SK-N-SH (cell line): ENCODE results near the gene KRT25. TPM values are rescaled to one million over a fixed set of nuclear protein-coding genes. Genes with fewer than 3 reads are reported as not detected.

ENCODE experiments used
- CTCF ChIA-PET: fragments of 300-600, 350-600 bp; formaldehyde crosslinking; extraction: SDS; loops from one replicate; lab custom pipeline; 2021; lab: Yijun Ruan, JAX
- POLR2A ChIA-PET: fragments of 350-600 bp; sonication (Branson Sonifier 250); formaldehyde crosslinking; extraction: SDS; loops from one replicate; lab custom pipeline; 2020; ENCODE audit warnings: antibody characterized with exemption, inconsistent platforms; lab: Yijun Ruan, JAX
- DNase-seq: peaks from one replicate; pipeline ENCODE4 v3.0.0; 2012
- H2AFZ ChIP-seq: fragments of 200-600 bp; sonication (generic); 2 replicates; pipeline ENCODE4 v1.8.1; 2016; ENCODE audit warnings: antibody characterized with exemption, mild to moderate bottlenecking, low read depth
- H3F3A ChIP-seq: fragments of 200-600 bp; sonication (generic); replicated peaks from 2 replicates; pipeline ENCODE3; 2016; ENCODE audit warnings: antibody characterized with exemption, mild to moderate bottlenecking; ENCODE audit not compliant: insufficient read depth
- H3K27ac ChIP-seq, 2 experiments: fragments of 200-500 bp in 1 of 2; fragments of 200-600 bp in 1 of 2; sonication (Bioruptor generic) in 1 of 2; sonication (generic), shearing (Covaris generic) in 1 of 2; 2 replicates each; pipeline versions ENCODE4 v1.5.1 to v1.6.1; 2014 to 2016; ENCODE audit warnings: low read depth in 2 of 2, inconsistent platforms in 1 of 2, low read length in 1 of 2, mild to moderate bottlenecking in 1 of 2, mixed read lengths in 1 of 2
- H3K27me3 ChIP-seq: fragments of 200-600 bp; sonication (generic), shearing (Covaris generic); 2 replicates; pipeline ENCODE4 v1.6.1; 2016; ENCODE audit warnings: mixed run types; ENCODE audit not compliant: insufficient read depth
- H3K36me3 ChIP-seq, 2 experiments: fragments of 200-500 bp in 1 of 2; fragments of 200-600 bp in 1 of 2; sonication (Bioruptor generic) in 1 of 2; sonication (generic) in 1 of 2; replicated peaks in 1 of 2; 2 replicates each; pipeline versions ENCODE3 to v1.5.1; 2014 to 2016; ENCODE audit warnings: low read length in 1 of 2, mild to moderate bottlenecking in 1 of 2; ENCODE audit not compliant: insufficient read depth in 2 of 2, control insufficient read depth in 1 of 2
- H3K4me1 ChIP-seq, 2 experiments: fragments of 200-500 bp in 1 of 2; fragments of 200-600 bp in 1 of 2; sonication (Bioruptor generic) in 1 of 2; sonication (generic), shearing (Covaris generic) in 1 of 2; 2 replicates each; pipeline versions ENCODE4 v1.5.1 to v1.6.1; 2014 to 2016; ENCODE audit warnings: low read depth in 1 of 2, low read length in 1 of 2, mixed run types in 1 of 2; ENCODE audit not compliant: insufficient read depth in 2 of 2, control insufficient read depth in 1 of 2
- H3K4me2 ChIP-seq: fragments of 200-600 bp; sonication (generic), shearing (Covaris generic); 2 replicates; pipeline ENCODE4 v1.6.1; 2017; ENCODE audit warnings: mixed run types
- H3K4me3 ChIP-seq, 2 experiments: fragments of 200-500 bp in 1 of 2; fragments of 200-600 bp in 1 of 2; sonication (Bioruptor generic) in 1 of 2; sonication (generic), shearing (Covaris generic) in 1 of 2; 2 replicates each; pipeline versions ENCODE4 v1.5.1 to v1.8.1; 2014 to 2016; ENCODE audit warnings: low read depth in 2 of 2, inconsistent platforms in 1 of 2, low read length in 1 of 2, mild to moderate bottlenecking in 1 of 2, mixed read lengths in 1 of 2, moderate library complexity in 1 of 2
- H3K79me2 ChIP-seq: fragments of 200-600 bp; sonication (generic); 2 replicates; pipeline ENCODE4 v1.8.1; 2017; ENCODE audit warnings: mild to moderate bottlenecking; ENCODE audit not compliant: insufficient read depth
- H3K9ac ChIP-seq: fragments of 200-600 bp; sonication (generic); 2 replicates; pipeline ENCODE4 v1.6.1; 2017; ENCODE audit warnings: mixed run types
- H3K9me2 ChIP-seq: fragments of 200-600 bp; sonication (generic); 2 replicates; pipeline ENCODE4 v1.6.1; 2017; ENCODE audit warnings: mixed run types
- H3K9me3 ChIP-seq: fragments of 200-600 bp; sonication (generic); 2 replicates; pipeline ENCODE4 v1.6.1; 2017; ENCODE audit warnings: mixed run types, mild to moderate bottlenecking, moderate library complexity
- H4K20me1 ChIP-seq: fragments of 200-600 bp; sonication (generic); 2 replicates; pipeline ENCODE4 v1.6.1; 2017; ENCODE audit warnings: mild to moderate bottlenecking, mixed run types; ENCODE audit not compliant: insufficient read depth
- CHD2 ChIP-seq: fragments of 150-350 bp; IDR thresholded peaks from 2 replicates; pipeline ENCODE4 v1.6.1; 2018; ENCODE audit warnings: low read length; ENCODE audit not compliant: partially characterized antibody
- ELF1 ChIP-seq: IDR thresholded peaks from 2 replicates; pipeline ENCODE4 v1.4.0; 2012
- EZH2phosphoT487 ChIP-seq: fragments of 200-600 bp; sonication (generic); IDR thresholded peaks from 2 replicates; pipeline ENCODE4 v1.6.1; 2017; ENCODE audit warnings: low read depth, mixed run types, mild to moderate bottlenecking, antibody characterized with exemption, moderate library complexity, borderline replicate concordance
- FOXJ3 ChIP-seq: sonication (generic); formaldehyde crosslinking; IDR thresholded peaks from 2 replicates; pipeline ENCODE4 v1.5.1; 2020; ENCODE audit warnings: mild to moderate bottlenecking, missing genetic modification reagents
- FOXM1 ChIP-seq: IDR thresholded peaks from 2 replicates; pipeline ENCODE4 v1.4.0; 2012; ENCODE audit warnings: low read depth, mild to moderate bottlenecking
- GATA2 ChIP-seq: sonication (generic); formaldehyde crosslinking; IDR thresholded peaks from 2 replicates; pipeline ENCODE4 v1.5.0; 2020; ENCODE audit warnings: mild to moderate bottlenecking, missing genetic modification reagents
- MEF2A ChIP-seq: IDR thresholded peaks from 2 replicates; pipeline ENCODE4 v1.4.0; 2012; ENCODE audit warnings: low read depth, borderline replicate concordance
- MXI1 ChIP-seq: IDR thresholded peaks from 2 replicates; pipeline ENCODE4 v1.6.1; 2012; ENCODE audit warnings: mild to moderate bottlenecking, low read depth, low read length, improper control_type of control experiment
- NFIC ChIP-seq: IDR thresholded peaks from 2 replicates; pipeline ENCODE4 v1.4.0; 2012; ENCODE audit warnings: borderline replicate concordance
- NRF1 ChIP-seq: IDR thresholded peaks from 2 replicates; pipeline ENCODE4 v1.6.1; 2012; ENCODE audit warnings: low read depth, mild to moderate bottlenecking, low read length
- POLR2AphosphoS5 ChIP-seq: IDR thresholded peaks from 2 replicates; pipeline ENCODE4 v1.6.1; 2012; ENCODE audit warnings: low read depth, low read length
- SMC3 ChIP-seq: IDR thresholded peaks from 2 replicates; pipeline ENCODE4 v1.6.1; 2012; ENCODE audit warnings: low read depth, low read length, improper control_type of control experiment
- TAF1 ChIP-seq: IDR thresholded peaks from 2 replicates; pipeline ENCODE4 v1.6.1; 2012; ENCODE audit warnings: low read depth, mild to moderate bottlenecking, low read length, moderate library complexity, borderline replicate concordance
- YY1 ChIP-seq: IDR thresholded peaks from 2 replicates; pipeline ENCODE4 v1.4.0; 2012; ENCODE audit warnings: low read depth, mild to moderate bottlenecking
- WGBS: methylation state at CpG from one replicate; pipeline ENCODE4 v1.1.6; 2017; ENCODE audit warnings: low lambda C conversion rate; 5-methylcytosine and 5-hydroxymethylcytosine counted together
- polyA plus RNA-seq, 3 experiments: library from polyadenylated mRNA; depleted of rRNA; stranded (reverse); fragments of >200 nt; gene quantifications; 2 replicates each; pipeline ENCODE4 v1.2.3, GENCODE V29; 2012
- TF ChIP-seq, protein P1 (sequence below): fragments of 200-600 bp; sonication (generic); IDR thresholded peaks from 2 replicates; pipeline ENCODE4 v1.6.1; 2017; ENCODE audit warnings: antibody characterized with exemption, mild to moderate bottlenecking, moderate library complexity
- TF ChIP-seq, protein P2 (sequence below): IDR thresholded peaks from 2 replicates; pipeline ENCODE4; 2012
- TF ChIP-seq, protein P3 (sequence below): fragments of 150-350 bp; IDR thresholded peaks from 2 replicates; pipeline ENCODE4 v1.6.1; 2017; ENCODE audit warnings: antibody characterized with exemption, low read length, low read depth, borderline replicate concordance
- TF ChIP-seq, protein P4 (sequence below): IDR thresholded peaks from 2 replicates; pipeline ENCODE4 v1.6.1; 2012; ENCODE audit warnings: mild to moderate bottlenecking, low read depth, low read length, moderate library complexity
- TF ChIP-seq, protein P5 (sequence below): fragments of 150-350 bp; IDR thresholded peaks from 2 replicates; pipeline ENCODE4 v1.6.1; 2016; ENCODE audit warnings: mild to moderate bottlenecking, low read depth, low read length

KRT25 gene
- polyA plus RNA-seq, 1 of the 3 experiments (the other 2 are of a cell fraction) = not detected

DNA sequence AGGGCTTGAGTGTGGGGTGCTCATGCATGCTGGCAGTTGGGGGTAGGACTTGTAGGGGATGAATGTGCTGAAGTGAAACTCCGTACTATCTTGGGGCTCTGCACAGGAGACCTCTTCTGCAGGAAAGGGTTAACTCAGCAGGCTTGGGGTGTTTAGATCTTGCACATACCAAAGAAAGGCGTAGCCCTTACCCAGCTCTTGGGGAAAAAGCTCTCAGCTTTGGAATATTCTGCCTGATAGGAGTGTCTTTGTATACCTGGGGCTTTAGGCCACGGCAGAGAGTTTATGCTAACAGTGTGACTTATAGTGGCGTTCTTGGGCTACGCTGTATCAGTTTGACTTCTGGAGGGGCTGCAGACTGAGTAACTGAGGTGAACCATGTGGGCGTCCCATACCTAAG is 21.1 kb downstream of the KRT25 start:
- Histone ChIP-seq H3K4me1 (no peaks in the 10 kb centered on the region), H3K9me2 (no peaks in the 10 kb centered on the region), H3K9ac (no peak overlapping the region), H3F3A (no peaks in the 10 kb centered on the region), H3K27ac (no peak overlapping the region), H2AFZ (no peak overlapping the region), H3K4me3 (no peak overlapping the region), H3K27me3 (peaks cover 53% of the 10 kb centered on the region; the same call in 1 of the 2 replicates), H3K4me2 (no peak overlapping the region), H3K36me3 (no peaks in the 10 kb centered on the region), H4K20me1 (no peaks in the 10 kb centered on the region), H3K79me2 (no peaks in the 10 kb centered on the region), H3K9me3 (no peaks in the 10 kb centered on the region)
- TF ChIP-seq TAF1 (no peak), SMC3 (no peak), ELF1 (no peak), FOXM1 (no peak), GATA2 (CRISPR knock-in tag) (no peak), POLR2AphosphoS5 (no peak), CHD2 (no peak), MEF2A (no peak), FOXJ3 (no peak), EZH2phosphoT487 (no peak)
- TF ChIP-seq, protein P1, sequence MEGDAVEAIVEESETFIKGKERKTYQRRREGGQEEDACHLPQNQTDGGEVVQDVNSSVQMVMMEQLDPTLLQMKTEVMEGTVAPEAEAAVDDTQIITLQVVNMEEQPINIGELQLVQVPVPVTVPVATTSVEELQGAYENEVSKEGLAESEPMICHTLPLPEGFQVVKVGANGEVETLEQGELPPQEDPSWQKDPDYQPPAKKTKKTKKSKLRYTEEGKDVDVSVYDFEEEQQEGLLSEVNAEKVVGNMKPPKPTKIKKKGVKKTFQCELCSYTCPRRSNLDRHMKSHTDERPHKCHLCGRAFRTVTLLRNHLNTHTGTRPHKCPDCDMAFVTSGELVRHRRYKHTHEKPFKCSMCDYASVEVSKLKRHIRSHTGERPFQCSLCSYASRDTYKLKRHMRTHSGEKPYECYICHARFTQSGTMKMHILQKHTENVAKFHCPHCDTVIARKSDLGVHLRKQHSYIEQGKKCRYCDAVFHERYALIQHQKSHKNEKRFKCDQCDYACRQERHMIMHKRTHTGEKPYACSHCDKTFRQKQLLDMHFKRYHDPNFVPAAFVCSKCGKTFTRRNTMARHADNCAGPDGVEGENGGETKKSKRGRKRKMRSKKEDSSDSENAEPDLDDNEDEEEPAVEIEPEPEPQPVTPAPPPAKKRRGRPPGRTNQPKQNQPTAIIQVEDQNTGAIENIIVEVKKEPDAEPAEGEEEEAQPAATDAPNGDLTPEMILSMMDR = no peak
- no peak for DNase-seq
- POLR2A ChIA-PET = no interaction called here
- CTCF ChIA-PET = interaction anchor here (1.2 kb wide), 1 partner anchor 10 kb away, joined by 4 read pairs; no protein-coding TSS in a partner anchor
- 15% methylated on average over 6 of the region's 6 CpGs for WGBS

DNA sequence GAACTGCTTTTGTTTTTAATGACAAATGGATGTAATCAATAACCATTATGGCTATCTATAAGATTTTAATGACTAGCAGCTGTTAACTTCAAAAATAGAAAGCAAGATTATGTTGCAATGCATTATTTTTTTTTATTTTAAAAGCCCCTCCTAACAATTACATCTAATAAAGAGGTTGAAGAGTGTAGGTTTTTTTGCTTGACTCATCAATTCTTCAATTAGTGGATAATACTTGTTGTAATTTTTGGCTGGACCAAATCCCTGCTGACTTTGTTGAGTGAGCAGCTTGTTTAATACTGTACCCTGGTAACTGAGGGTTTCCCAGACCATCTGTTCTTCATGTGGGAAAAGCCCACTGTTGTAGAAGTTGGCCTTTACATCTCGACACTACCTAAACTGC is 24.2 kb downstream of the KRT25 start:
- WGBS = 0% methylated on average over 1 of the region's 1 CpG
- CTCF ChIA-PET = no interaction called here

More for the DNA sequence above, 24.2 kb downstream of the KRT25 start:
- Histone ChIP-seq H3K27ac (no peak overlapping the region), H3K36me3 (no peaks in the 10 kb centered on the region), H3K79me2 (no peaks in the 10 kb centered on the region), H2AFZ (no peak overlapping the region), H3K4me1 (no peaks in the 10 kb centered on the region), H3K9me2 (no peaks in the 10 kb centered on the region), H3K9me3 (no peaks in the 10 kb centered on the region), H3K4me3 (no peak overlapping the region), H3K4me2 (no peak overlapping the region), H3K9ac (no peak overlapping the region), H3F3A (no peaks in the 10 kb centered on the region), H3K27me3 (peaks cover 39% of the 10 kb centered on the region; the same call in 1 of the 2 replicates), H4K20me1 (no peaks in the 10 kb centered on the region)
- POLR2A ChIA-PET = no interaction called here
- no peak for DNase-seq
- TF ChIP-seq, protein P2, sequence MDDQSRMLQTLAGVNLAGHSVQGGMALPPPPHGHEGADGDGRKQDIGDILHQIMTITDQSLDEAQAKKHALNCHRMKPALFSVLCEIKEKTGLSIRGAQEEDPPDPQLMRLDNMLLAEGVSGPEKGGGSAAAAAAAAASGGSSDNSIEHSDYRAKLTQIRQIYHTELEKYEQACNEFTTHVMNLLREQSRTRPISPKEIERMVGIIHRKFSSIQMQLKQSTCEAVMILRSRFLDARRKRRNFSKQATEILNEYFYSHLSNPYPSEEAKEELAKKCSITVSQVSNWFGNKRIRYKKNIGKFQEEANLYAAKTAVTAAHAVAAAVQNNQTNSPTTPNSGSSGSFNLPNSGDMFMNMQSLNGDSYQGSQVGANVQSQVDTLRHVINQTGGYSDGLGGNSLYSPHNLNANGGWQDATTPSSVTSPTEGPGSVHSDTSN = no peak
- no peak for TF ChIP-seq CHD2
- TF ChIP-seq SMC3 = no peak
- TF ChIP-seq, protein P3, sequence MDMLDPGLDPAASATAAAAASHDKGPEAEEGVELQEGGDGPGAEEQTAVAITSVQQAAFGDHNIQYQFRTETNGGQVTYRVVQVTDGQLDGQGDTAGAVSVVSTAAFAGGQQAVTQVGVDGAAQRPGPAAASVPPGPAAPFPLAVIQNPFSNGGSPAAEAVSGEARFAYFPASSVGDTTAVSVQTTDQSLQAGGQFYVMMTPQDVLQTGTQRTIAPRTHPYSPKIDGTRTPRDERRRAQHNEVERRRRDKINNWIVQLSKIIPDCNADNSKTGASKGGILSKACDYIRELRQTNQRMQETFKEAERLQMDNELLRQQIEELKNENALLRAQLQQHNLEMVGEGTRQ = no peak
- TF ChIP-seq, protein P4, sequence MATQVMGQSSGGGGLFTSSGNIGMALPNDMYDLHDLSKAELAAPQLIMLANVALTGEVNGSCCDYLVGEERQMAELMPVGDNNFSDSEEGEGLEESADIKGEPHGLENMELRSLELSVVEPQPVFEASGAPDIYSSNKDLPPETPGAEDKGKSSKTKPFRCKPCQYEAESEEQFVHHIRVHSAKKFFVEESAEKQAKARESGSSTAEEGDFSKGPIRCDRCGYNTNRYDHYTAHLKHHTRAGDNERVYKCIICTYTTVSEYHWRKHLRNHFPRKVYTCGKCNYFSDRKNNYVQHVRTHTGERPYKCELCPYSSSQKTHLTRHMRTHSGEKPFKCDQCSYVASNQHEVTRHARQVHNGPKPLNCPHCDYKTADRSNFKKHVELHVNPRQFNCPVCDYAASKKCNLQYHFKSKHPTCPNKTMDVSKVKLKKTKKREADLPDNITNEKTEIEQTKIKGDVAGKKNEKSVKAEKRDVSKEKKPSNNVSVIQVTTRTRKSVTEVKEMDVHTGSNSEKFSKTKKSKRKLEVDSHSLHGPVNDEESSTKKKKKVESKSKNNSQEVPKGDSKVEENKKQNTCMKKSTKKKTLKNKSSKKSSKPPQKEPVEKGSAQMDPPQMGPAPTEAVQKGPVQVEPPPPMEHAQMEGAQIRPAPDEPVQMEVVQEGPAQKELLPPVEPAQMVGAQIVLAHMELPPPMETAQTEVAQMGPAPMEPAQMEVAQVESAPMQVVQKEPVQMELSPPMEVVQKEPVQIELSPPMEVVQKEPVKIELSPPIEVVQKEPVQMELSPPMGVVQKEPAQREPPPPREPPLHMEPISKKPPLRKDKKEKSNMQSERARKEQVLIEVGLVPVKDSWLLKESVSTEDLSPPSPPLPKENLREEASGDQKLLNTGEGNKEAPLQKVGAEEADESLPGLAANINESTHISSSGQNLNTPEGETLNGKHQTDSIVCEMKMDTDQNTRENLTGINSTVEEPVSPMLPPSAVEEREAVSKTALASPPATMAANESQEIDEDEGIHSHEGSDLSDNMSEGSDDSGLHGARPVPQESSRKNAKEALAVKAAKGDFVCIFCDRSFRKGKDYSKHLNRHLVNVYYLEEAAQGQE = no peak
- no peak for TF ChIP-seq TAF1
- no peak for TF ChIP-seq YY1
- TF ChIP-seq NFIC = no peak
- no peak for TF ChIP-seq EZH2phosphoT487
- TF ChIP-seq MXI1 = no peak
- no peak for TF ChIP-seq NRF1
- TF ChIP-seq, protein P5, sequence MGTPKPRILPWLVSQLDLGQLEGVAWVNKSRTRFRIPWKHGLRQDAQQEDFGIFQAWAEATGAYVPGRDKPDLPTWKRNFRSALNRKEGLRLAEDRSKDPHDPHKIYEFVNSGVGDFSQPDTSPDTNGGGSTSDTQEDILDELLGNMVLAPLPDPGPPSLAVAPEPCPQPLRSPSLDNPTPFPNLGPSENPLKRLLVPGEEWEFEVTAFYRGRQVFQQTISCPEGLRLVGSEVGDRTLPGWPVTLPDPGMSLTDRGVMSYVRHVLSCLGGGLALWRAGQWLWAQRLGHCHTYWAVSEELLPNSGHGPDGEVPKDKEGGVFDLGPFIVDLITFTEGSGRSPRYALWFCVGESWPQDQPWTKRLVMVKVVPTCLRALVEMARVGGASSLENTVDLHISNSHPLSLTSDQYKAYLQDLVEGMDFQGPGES = no peak
